ENCODE measurements around the gene SYT5. TPM values are rescaled to one million over a fixed set of nuclear protein-coding genes. Genes with fewer than 3 reads are reported as not detected.

Gene SYT5
- total and polyA plus RNA-seq, 2 of the 13 experiments (the other 11 are each of a cell fraction or from before 2014, with no cell fraction given): not detected

DNA sequence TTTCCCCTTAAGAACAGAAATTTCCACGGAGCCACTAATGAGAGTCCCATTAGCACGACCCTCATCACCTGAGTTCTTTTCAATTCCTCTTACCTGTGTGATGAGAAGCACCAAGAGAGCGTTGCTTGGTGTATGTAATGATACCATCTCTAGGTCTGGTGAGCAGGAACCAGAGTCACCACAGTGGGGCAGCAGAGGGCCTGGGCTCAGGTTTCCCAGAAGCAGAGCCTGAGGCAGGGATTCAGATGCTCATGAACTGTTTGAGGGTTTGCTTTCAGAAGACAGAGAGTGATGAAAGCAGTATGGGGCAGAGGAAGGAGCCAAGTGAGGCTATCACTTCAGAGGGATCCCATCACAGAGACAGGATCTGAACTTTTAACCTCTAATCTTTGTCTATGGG is 32.4 kb upstream of the SYT5 start (continued):
- TF ChIP-seq KAT8 (CRISPR knock-in tag; IDR thresholded peaks at IDR 0.05) (no peak), NONO (IDR thresholded peaks at IDR 0.05) (no peak), NONO (CRISPR knock-in tag; conservative IDR thresholded peaks at IDR 0.05) (no peak), TRIM22 (IDR thresholded peaks at IDR 0.05) (no peak), ZNF790 (CRISPR knock-in tag; IDR thresholded peaks at IDR 0.05; ENCODE audit: borderline replicate concordance) (no peak), GATAD1 (CRISPR knock-in tag; IDR thresholded peaks at IDR 0.05) (no peak), DPF2 (CRISPR knock-in tag; IDR thresholded peaks at IDR 0.05; ENCODE audit: borderline replicate concordance, low read depth) (no peak), RARA (CRISPR knock-in tag; IDR thresholded peaks at IDR 0.05) (peak; percentile 41; the same call in 1 of the 2 replicates), PBX2 (CRISPR knock-in tag; IDR thresholded peaks at IDR 0.05) (no peak), XRCC5 (optimal IDR thresholded peaks at IDR 0.05; ENCODE audit: low read length) (no peak), SMAD3 (CRISPR knock-in tag; IDR thresholded peaks at IDR 0.05) (peak; percentile 31; the same call in 1 of the 2 replicates), NPAS2 (CRISPR knock-in tag; IDR thresholded peaks at IDR 0.05; ENCODE audit: borderline replicate concordance) (no peak), ZBTB46 (CRISPR knock-in tag; IDR thresholded peaks at IDR 0.05; ENCODE audit: borderline replicate concordance) (no peak), PHB2 (IDR thresholded peaks at IDR 0.05; ENCODE audit: partially characterized antibody) (no peak), ZNF234 (CRISPR knock-in tag; conservative IDR thresholded peaks at IDR 0.05) (no peak), TARDBP (CRISPR knock-in tag; IDR thresholded peaks at IDR 0.05) (no peak), SP2 (CRISPR knock-in tag; IDR thresholded peaks at IDR 0.05) (no peak), ZNF510 (CRISPR knock-in tag; IDR thresholded peaks at IDR 0.05; ENCODE audit: low read depth) (no peak)
- TF ChIP-seq, protein P1, sequence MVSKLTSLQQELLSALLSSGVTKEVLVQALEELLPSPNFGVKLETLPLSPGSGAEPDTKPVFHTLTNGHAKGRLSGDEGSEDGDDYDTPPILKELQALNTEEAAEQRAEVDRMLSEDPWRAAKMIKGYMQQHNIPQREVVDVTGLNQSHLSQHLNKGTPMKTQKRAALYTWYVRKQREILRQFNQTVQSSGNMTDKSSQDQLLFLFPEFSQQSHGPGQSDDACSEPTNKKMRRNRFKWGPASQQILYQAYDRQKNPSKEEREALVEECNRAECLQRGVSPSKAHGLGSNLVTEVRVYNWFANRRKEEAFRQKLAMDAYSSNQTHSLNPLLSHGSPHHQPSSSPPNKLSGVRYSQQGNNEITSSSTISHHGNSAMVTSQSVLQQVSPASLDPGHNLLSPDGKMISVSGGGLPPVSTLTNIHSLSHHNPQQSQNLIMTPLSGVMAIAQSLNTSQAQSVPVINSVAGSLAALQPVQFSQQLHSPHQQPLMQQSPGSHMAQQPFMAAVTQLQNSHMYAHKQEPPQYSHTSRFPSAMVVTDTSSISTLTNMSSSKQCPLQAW (CRISPR knock-in tag; IDR thresholded peaks at IDR 0.05): no peak
- TF ChIP-seq, protein P2, sequence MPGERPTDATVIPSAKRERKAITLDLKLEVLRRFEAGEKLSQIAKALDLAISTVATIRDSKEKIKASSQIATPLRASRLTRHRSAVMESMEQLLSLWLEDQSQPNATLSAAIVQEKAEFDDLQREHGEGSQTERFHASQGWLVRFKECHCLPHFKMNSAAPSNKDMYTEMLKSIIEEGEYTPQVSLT (CRISPR knock-in tag; IDR thresholded peaks at IDR 0.05; ENCODE audit: borderline replicate concordance, low read depth): no peak
- TF ChIP-seq, protein P3, sequence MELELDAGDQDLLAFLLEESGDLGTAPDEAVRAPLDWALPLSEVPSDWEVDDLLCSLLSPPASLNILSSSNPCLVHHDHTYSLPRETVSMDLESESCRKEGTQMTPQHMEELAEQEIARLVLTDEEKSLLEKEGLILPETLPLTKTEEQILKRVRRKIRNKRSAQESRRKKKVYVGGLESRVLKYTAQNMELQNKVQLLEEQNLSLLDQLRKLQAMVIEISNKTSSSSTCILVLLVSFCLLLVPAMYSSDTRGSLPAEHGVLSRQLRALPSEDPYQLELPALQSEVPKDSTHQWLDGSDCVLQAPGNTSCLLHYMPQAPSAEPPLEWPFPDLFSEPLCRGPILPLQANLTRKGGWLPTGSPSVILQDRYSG (CRISPR knock-in tag; IDR thresholded peaks at IDR 0.05): no peak
- TF ChIP-seq, protein P4, sequence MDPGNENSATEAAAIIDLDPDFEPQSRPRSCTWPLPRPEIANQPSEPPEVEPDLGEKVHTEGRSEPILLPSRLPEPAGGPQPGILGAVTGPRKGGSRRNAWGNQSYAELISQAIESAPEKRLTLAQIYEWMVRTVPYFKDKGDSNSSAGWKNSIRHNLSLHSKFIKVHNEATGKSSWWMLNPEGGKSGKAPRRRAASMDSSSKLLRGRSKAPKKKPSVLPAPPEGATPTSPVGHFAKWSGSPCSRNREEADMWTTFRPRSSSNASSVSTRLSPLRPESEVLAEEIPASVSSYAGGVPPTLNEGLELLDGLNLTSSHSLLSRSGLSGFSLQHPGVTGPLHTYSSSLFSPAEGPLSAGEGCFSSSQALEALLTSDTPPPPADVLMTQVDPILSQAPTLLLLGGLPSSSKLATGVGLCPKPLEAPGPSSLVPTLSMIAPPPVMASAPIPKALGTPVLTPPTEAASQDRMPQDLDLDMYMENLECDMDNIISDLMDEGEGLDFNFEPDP (CRISPR knock-in tag; conservative IDR thresholded peaks at IDR 0.05): no peak
- TF ChIP-seq, protein P5, sequence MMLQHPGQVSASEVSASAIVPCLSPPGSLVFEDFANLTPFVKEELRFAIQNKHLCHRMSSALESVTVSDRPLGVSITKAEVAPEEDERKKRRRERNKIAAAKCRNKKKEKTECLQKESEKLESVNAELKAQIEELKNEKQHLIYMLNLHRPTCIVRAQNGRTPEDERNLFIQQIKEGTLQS (CRISPR knock-in tag; IDR thresholded peaks at IDR 0.05): no peak
